Prostate gland (tissue), 2 donors: ENCODE results near the gene INHBA.

Experiments used
- POLR2A ChIP-seq: fragments of 450-650 bp; IDR thresholded peaks from one replicate; pipeline ENCODE4 v1.6.1; 2016; ENCODE audit warnings: antibody characterized with exemption, mild to moderate bottlenecking
- TF ChIP-seq, protein P1 (sequence below), 4 experiments: fragments of 200-600 bp in 2 of 4; fragments of 450-650 bp in 2 of 4; sonication (generic) in 2 of 4; IDR thresholded peaks; 1 replicate in 3 of 4; 2 replicates in 1 of 4; pipeline ENCODE4 v1.5.1; 2016 to 2019; ENCODE audit warnings: antibody characterized with exemption in 4 of 4, mild to moderate bottlenecking in 2 of 4, moderate library complexity in 2 of 4

DNA sequence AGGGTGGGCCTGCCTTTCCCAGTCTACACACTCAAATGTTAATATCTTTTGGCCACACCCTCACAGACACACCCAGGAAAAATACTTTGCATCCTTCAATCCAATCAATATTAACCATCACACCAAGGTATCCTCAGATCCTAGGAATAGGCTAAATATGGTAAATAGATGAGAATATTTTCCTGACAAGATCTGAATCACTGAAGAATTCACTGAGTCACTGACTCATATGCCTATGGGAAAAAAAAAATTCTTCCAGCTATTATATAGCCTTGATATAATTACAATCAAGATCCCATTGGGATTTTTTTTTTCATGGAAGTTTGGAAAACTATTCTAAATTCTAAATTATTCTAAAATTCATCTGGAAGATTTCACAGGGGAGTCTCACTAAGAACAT lies 65.8 kb downstream of the INHBA start:
- TF ChIP-seq POLR2A, result no peak
- TF ChIP-seq, protein P1, sequence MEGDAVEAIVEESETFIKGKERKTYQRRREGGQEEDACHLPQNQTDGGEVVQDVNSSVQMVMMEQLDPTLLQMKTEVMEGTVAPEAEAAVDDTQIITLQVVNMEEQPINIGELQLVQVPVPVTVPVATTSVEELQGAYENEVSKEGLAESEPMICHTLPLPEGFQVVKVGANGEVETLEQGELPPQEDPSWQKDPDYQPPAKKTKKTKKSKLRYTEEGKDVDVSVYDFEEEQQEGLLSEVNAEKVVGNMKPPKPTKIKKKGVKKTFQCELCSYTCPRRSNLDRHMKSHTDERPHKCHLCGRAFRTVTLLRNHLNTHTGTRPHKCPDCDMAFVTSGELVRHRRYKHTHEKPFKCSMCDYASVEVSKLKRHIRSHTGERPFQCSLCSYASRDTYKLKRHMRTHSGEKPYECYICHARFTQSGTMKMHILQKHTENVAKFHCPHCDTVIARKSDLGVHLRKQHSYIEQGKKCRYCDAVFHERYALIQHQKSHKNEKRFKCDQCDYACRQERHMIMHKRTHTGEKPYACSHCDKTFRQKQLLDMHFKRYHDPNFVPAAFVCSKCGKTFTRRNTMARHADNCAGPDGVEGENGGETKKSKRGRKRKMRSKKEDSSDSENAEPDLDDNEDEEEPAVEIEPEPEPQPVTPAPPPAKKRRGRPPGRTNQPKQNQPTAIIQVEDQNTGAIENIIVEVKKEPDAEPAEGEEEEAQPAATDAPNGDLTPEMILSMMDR (IDR thresholded peaks at IDR 0.05), result no peak
